ENCODE measurements around the gene SPOP.
"Not testable (repeated sequence)": the region's sequence is repeated elsewhere in the genome, so short reads cannot be mapped to it uniquely, and the experiment has no call there.

Gene SPOP

GRCh38 chr17:49677933-49678847, at the start of gene SPOP:
Gene SPOP (minus strand): TSS chr17:49678097. CDS start chr17:49622810, 55,287 bp downstream.
- no peaks in the 10 kb centered on the region for H3K9me3 ChIP-seq (ENCODE audit: severe bottlenecking)

GRCh38 chr17:49727380-49727779, 49.5 kb upstream of the SPOP start:
- H3K27ac ChIP-seq (ENCODE audit: poor library complexity, severe bottlenecking), result no peak overlapping the region
- H3K4me3 ChIP-seq (ENCODE audit: severe bottlenecking), result no peak overlapping the region
- no peaks in the 10 kb centered on the region for H3K4me1 ChIP-seq (ENCODE audit: insufficient read depth, poor library complexity, severe bottlenecking)
- TF ChIP-seq CTCF (IDR thresholded peaks at IDR 0.05; ENCODE audit: poor library complexity, severe bottlenecking), result no peak
- no peaks in the 10 kb centered on the region for H3K36me3 ChIP-seq (ENCODE audit: low read depth)
- ATAC-seq (ENCODE audit: low read depth) (no peak), DNase-seq (ENCODE audit: low spot score) (no peak)
- H3K27me3 ChIP-seq (ENCODE audit: insufficient read depth, poor library complexity, severe bottlenecking), result no peaks in the 10 kb centered on the region
- H3K9me3 ChIP-seq (ENCODE audit: severe bottlenecking), result no peaks in the 10 kb centered on the region

More at GRCh38 chr17:49677933-49678847, at the start of gene SPOP:
- H3K36me3 ChIP-seq (ENCODE audit: low read depth), result peaks cover 23% of the 10 kb centered on the region
- peaks cover 14% of the 10 kb centered on the region for H3K4me1 ChIP-seq (ENCODE audit: insufficient read depth, poor library complexity, severe bottlenecking)
- H3K27me3 ChIP-seq (ENCODE audit: insufficient read depth, poor library complexity, severe bottlenecking), result no peaks in the 10 kb centered on the region
- H3K27ac ChIP-seq (ENCODE audit: poor library complexity, severe bottlenecking), result peak within 1 kb of the TSS; percentile 67
- no peak for TF ChIP-seq CTCF (IDR thresholded peaks at IDR 0.05; ENCODE audit: poor library complexity, severe bottlenecking)
- ATAC-seq (ENCODE audit: low read depth) (peak; percentile 87), DNase-seq (ENCODE audit: low spot score) (peak; percentile 99)
- peak within 1 kb of the TSS; percentile 48 for H3K4me3 ChIP-seq (ENCODE audit: severe bottlenecking)

GRCh38 chr17:49725452-49726130, 47.7 kb upstream of the SPOP start:
- Histone ChIP-seq H3K9me3 (ENCODE audit: severe bottlenecking) (no peaks in the 10 kb centered on the region), H3K27ac (ENCODE audit: poor library complexity, severe bottlenecking) (no peak overlapping the region), H3K4me3 (ENCODE audit: severe bottlenecking) (no peak overlapping the region), H3K36me3 (ENCODE audit: low read depth) (no peaks in the 10 kb centered on the region), H3K4me1 (ENCODE audit: insufficient read depth, poor library complexity, severe bottlenecking) (no peaks in the 10 kb centered on the region), H3K27me3 (ENCODE audit: insufficient read depth, poor library complexity, severe bottlenecking) (no peaks in the 10 kb centered on the region)
- DNase-seq (ENCODE audit: low spot score) (no peak), ATAC-seq (ENCODE audit: low read depth) (no peak)
- no peak for TF ChIP-seq CTCF (IDR thresholded peaks at IDR 0.05; ENCODE audit: poor library complexity, severe bottlenecking)

- H3K27ac ChIP-seq (ENCODE audit: poor library complexity, severe bottlenecking); H3K9me3 ChIP-seq (ENCODE audit: severe bottlenecking); H3K36me3 ChIP-seq (ENCODE audit: low read depth); DNase-seq (ENCODE audit: low spot score); H3K4me1 ChIP-seq (ENCODE audit: insufficient read depth, poor library complexity, severe bottlenecking); H3K4me3 ChIP-seq (ENCODE audit: severe bottlenecking); H3K27me3 ChIP-seq (ENCODE audit: insufficient read depth, poor library complexity, severe bottlenecking); ATAC-seq (ENCODE audit: low read depth): not testable (repeated sequence)
Measured at GRCh38 chr17:49724552-49724951, 46.7 kb upstream of the SPOP start.

- Histone ChIP-seq H3K4me1 (ENCODE audit: insufficient read depth, poor library complexity, severe bottlenecking) (no peaks in the 10 kb centered on the region), H3K27ac (ENCODE audit: poor library complexity, severe bottlenecking) (no peak overlapping the region), H3K4me3 (ENCODE audit: severe bottlenecking) (no peak overlapping the region), H3K9me3 (ENCODE audit: severe bottlenecking) (no peaks in the 10 kb centered on the region), H3K36me3 (ENCODE audit: low read depth) (peaks cover 3% of the 10 kb centered on the region; the same call in 1 of the 2 replicates), H3K27me3 (ENCODE audit: insufficient read depth, poor library complexity, severe bottlenecking) (no peaks in the 10 kb centered on the region)
- no peak for DNase-seq (ENCODE audit: low spot score)
- TF ChIP-seq CTCF (IDR thresholded peaks at IDR 0.05; ENCODE audit: poor library complexity, severe bottlenecking), result no peak
- ATAC-seq (ENCODE audit: low read depth), result no peak
Measured at GRCh38 chr17:49723423-49723822, 45.5 kb upstream of the SPOP start.

Data from RWPE2 (cell line).